ENCODE data around the gene GCNA.
"Not testable (repeated sequence)": the region's sequence is repeated elsewhere in the genome, so short reads cannot be mapped to it uniquely, and the experiment has no call there.

The GCNA gene

GRCh38 chrX:71563921-71564320 lies 14.3 kb upstream of the GCNA start:
- no peak for DNase-seq

- no peak for DNase-seq
Measured at GRCh38 chrX:71565474-71566041, 12.7 kb upstream of the GCNA start.

- DNase-seq: not testable (repeated sequence)
Measured at GRCh38 chrX:71571390-71571789, 6.8 kb upstream of the GCNA start.

GRCh38 chrX:71573590-71573989 lies 4.6 kb upstream of the GCNA start:
- DNase-seq: no peak

GRCh38 chrX:71577682-71578081 lies 555 bp upstream of the GCNA start:
- no peak for DNase-seq

GRCh38 chrX:71579136-71579989 lies 1.1 kb downstream of the GCNA start:
- no peak for DNase-seq

- no peak for DNase-seq
Measured at GRCh38 chrX:71579990-71580380, 1.7 kb downstream of the GCNA start.

- no peak for DNase-seq
Measured at GRCh38 chrX:71581210-71581609, 3.0 kb downstream of the GCNA start.

- DNase-seq: no peak
Measured at GRCh38 chrX:71586929-71587328, 8.7 kb downstream of the GCNA start.

- DNase-seq: not testable (repeated sequence)
Measured at GRCh38 chrX:71593210-71593609, 15.0 kb downstream of the GCNA start.

GRCh38 chrX:71599965-71600364 lies 21.7 kb downstream of the GCNA start:
- no peak for DNase-seq

- no peak for DNase-seq
Measured at GRCh38 chrX:71603618-71604017, 25.4 kb downstream of the GCNA start.

- DNase-seq: no peak
Measured at GRCh38 chrX:71604141-71604540, 25.9 kb downstream of the GCNA start.

GRCh38 chrX:71604796-71605568 lies 26.7 kb downstream of the GCNA start:
- no peak for DNase-seq

GRCh38 chrX:71606536-71607216 lies 28.4 kb downstream of the GCNA start:
- DNase-seq: no peak

- no peak for DNase-seq
Measured at GRCh38 chrX:71607488-71607887, 29.3 kb downstream of the GCNA start.

GRCh38 chrX:71609095-71609750 lies 31.0 kb downstream of the GCNA start:
- DNase-seq: no peak

GRCh38 chrX:71611736-71612135 lies 33.5 kb downstream of the GCNA start:
- not testable (repeated sequence) for DNase-seq

- no peak for DNase-seq
Measured at GRCh38 chrX:71612256-71612655, 34.0 kb downstream of the GCNA start.

GRCh38 chrX:71615056-71615455 lies 36.8 kb downstream of the GCNA start:
- no peak for DNase-seq

GRCh38 chrX:71615954-71616353 lies 37.7 kb downstream of the GCNA start:
- peak; percentile 27 to 46 for DNase-seq

- peak; percentile 28 to 40 for DNase-seq
Measured at GRCh38 chrX:71616672-71617529, 38.7 kb downstream of the GCNA start.

All from activated CD4-positive, alpha-beta T cell treated with anti-CD3 and anti-CD28 coated beads, Interleukin-2, amount 50 U/mL, for 48 hours (primary cell).